Activated CD4-positive, CD25-positive, alpha-beta regulatory T cell (primary cell): ENCODE results near the gene KCNQ1OT1.

Source experiments
- DNase-seq, 4 experiments: peaks; one replicate each; lab custom pipeline; 2025; lab: John Stamatoyannopoulos, UW

KCNQ1OT1 gene

GRCh38 chr11:2737226-2737590, 37.4 kb upstream of the KCNQ1OT1 start:
- no peak for DNase-seq

GRCh38 chr11:2736577-2737225, 36.9 kb upstream of the KCNQ1OT1 start:
- DNase-seq, result no peak

- DNase-seq, result no peak
Measured at GRCh38 chr11:2735053-2735589, 35.3 kb upstream of the KCNQ1OT1 start.

GRCh38 chr11:2734181-2735052, 34.6 kb upstream of the KCNQ1OT1 start:
- DNase-seq, result no peak

GRCh38 chr11:2732940-2733628, 33.3 kb upstream of the KCNQ1OT1 start:
- DNase-seq, result no peak

GRCh38 chr11:2732261-2732939, 32.6 kb upstream of the KCNQ1OT1 start:
- DNase-seq, result no peak

- no peak for DNase-seq
Measured at GRCh38 chr11:2731130-2732125, 31.6 kb upstream of the KCNQ1OT1 start.

GRCh38 chr11:2730272-2731129, 30.7 kb upstream of the KCNQ1OT1 start:
- no peak for DNase-seq

- no peak for DNase-seq
Measured at GRCh38 chr11:2729841-2730240, 30.0 kb upstream of the KCNQ1OT1 start.

- no peak for DNase-seq
Measured at GRCh38 chr11:2728663-2729332, 29.0 kb upstream of the KCNQ1OT1 start.

- no peak for DNase-seq
Measured at GRCh38 chr11:2728128-2728662, 28.4 kb upstream of the KCNQ1OT1 start.

GRCh38 chr11:2726964-2727363, 27.2 kb upstream of the KCNQ1OT1 start:
- DNase-seq, result no peak

GRCh38 chr11:2725368-2726300, 25.8 kb upstream of the KCNQ1OT1 start:
- DNase-seq, result no peak

GRCh38 chr11:2724653-2725367, 25.0 kb upstream of the KCNQ1OT1 start:
- DNase-seq, result no peak

GRCh38 chr11:2724104-2724503, 24.3 kb upstream of the KCNQ1OT1 start:
- DNase-seq, result no peak

GRCh38 chr11:2722955-2723354, 23.2 kb upstream of the KCNQ1OT1 start:
- no peak for DNase-seq
